ENCODE measurements around the gene ACACB. TPM values are rescaled to one million over a fixed set of nuclear protein-coding genes. Genes with fewer than 3 reads are reported as not detected.

The ACACB gene
- total RNA-seq, 1 donor from 2014 or later: 4.4 TPM

- Mint-ChIP-seq H3K27ac (ENCODE audit: unreplicated experiment) (no peak overlapping the region), H3K27me3 (ENCODE audit: unreplicated experiment) (no peaks in the 10 kb centered on the region), H3K4me3 (ENCODE audit: unreplicated experiment) (no peak overlapping the region), H3K4me1 (ENCODE audit: unreplicated experiment) (peaks cover 5% of the 10 kb centered on the region), H3K9me3 (ENCODE audit: unreplicated experiment) (no peaks in the 10 kb centered on the region), H3K36me3 (ENCODE audit: unreplicated experiment) (no peaks in the 10 kb centered on the region)
- TF ChIP-seq CTCF (IDR thresholded peaks at IDR 0.05): no peak
- no peak for DNase-seq (ENCODE audit: extremely low spot score, unreplicated experiment)
These were observed 170.3 kb downstream of the ACACB start for GRCh38 chr12:109286652-109287051.

GRCh38 chr12:109287181-109287580, 170.8 kb downstream of the ACACB start:
- TF ChIP-seq CTCF (IDR thresholded peaks at IDR 0.05): no peak
- H3K27me3 Mint-ChIP-seq (ENCODE audit: unreplicated experiment): no peaks in the 10 kb centered on the region
- H3K36me3 Mint-ChIP-seq (ENCODE audit: unreplicated experiment): no peaks in the 10 kb centered on the region
- peaks cover 5% of the 10 kb centered on the region for H3K4me1 Mint-ChIP-seq (ENCODE audit: unreplicated experiment)
- no peak overlapping the region for H3K4me3 Mint-ChIP-seq (ENCODE audit: unreplicated experiment)
- DNase-seq (ENCODE audit: extremely low spot score, unreplicated experiment): no peak
- no peaks in the 10 kb centered on the region for H3K9me3 Mint-ChIP-seq (ENCODE audit: unreplicated experiment)
- no peak overlapping the region for H3K27ac Mint-ChIP-seq (ENCODE audit: unreplicated experiment)

- peaks cover under 1% of the 10 kb centered on the region for H3K27me3 Mint-ChIP-seq (ENCODE audit: unreplicated experiment)
- no peak overlapping the region for H3K4me3 Mint-ChIP-seq (ENCODE audit: unreplicated experiment)
- no peak for TF ChIP-seq CTCF (IDR thresholded peaks at IDR 0.05)
- H3K9me3 Mint-ChIP-seq (ENCODE audit: unreplicated experiment): no peaks in the 10 kb centered on the region
- peaks cover 5% of the 10 kb centered on the region for H3K4me1 Mint-ChIP-seq (ENCODE audit: unreplicated experiment)
- no peak for DNase-seq (ENCODE audit: extremely low spot score, unreplicated experiment)
- H3K36me3 Mint-ChIP-seq (ENCODE audit: unreplicated experiment): no peaks in the 10 kb centered on the region
- H3K27ac Mint-ChIP-seq (ENCODE audit: unreplicated experiment): no peak overlapping the region
These were observed 171.6 kb downstream of the ACACB start for GRCh38 chr12:109287811-109288469.

GRCh38 chr12:109288571-109288970, 172.2 kb downstream of the ACACB start:
- no peak for TF ChIP-seq CTCF (IDR thresholded peaks at IDR 0.05)
- DNase-seq (ENCODE audit: extremely low spot score, unreplicated experiment): no peak
- peaks cover 5% of the 10 kb centered on the region for H3K27me3 Mint-ChIP-seq (ENCODE audit: unreplicated experiment)
- H3K9me3 Mint-ChIP-seq (ENCODE audit: unreplicated experiment): no peaks in the 10 kb centered on the region
- H3K36me3 Mint-ChIP-seq (ENCODE audit: unreplicated experiment): no peaks in the 10 kb centered on the region
- no peak overlapping the region for H3K27ac Mint-ChIP-seq (ENCODE audit: unreplicated experiment)
- H3K4me1 Mint-ChIP-seq (ENCODE audit: unreplicated experiment): peaks cover 5% of the 10 kb centered on the region
- H3K4me3 Mint-ChIP-seq (ENCODE audit: unreplicated experiment): no peak overlapping the region

GRCh38 chr12:109289004-109289403, 172.6 kb downstream of the ACACB start:
- H3K4me3 Mint-ChIP-seq (ENCODE audit: unreplicated experiment): no peak overlapping the region
- H3K27me3 Mint-ChIP-seq (ENCODE audit: unreplicated experiment): peaks cover 5% of the 10 kb centered on the region
- no peak for TF ChIP-seq CTCF (IDR thresholded peaks at IDR 0.05)
- peaks cover 2% of the 10 kb centered on the region for H3K4me1 Mint-ChIP-seq (ENCODE audit: unreplicated experiment)
- no peaks in the 10 kb centered on the region for H3K9me3 Mint-ChIP-seq (ENCODE audit: unreplicated experiment)
- no peak for DNase-seq (ENCODE audit: extremely low spot score, unreplicated experiment)
- H3K27ac Mint-ChIP-seq (ENCODE audit: unreplicated experiment): no peak overlapping the region
- no peaks in the 10 kb centered on the region for H3K36me3 Mint-ChIP-seq (ENCODE audit: unreplicated experiment)
